Naive thymus-derived CD4-positive, alpha-beta T cell (primary cell): ENCODE results near the gene TSHR. TPM values are rescaled to one million over a fixed set of nuclear protein-coding genes. Genes with fewer than 3 reads are reported as not detected.

Experiments
- ATAC-seq: fragments of 150-1000 bp; cut with Tn5 transposase; 2 replicates; pipeline ENCODE4 v1.10.0; 2021; ENCODE audit warnings: mild to moderate bottlenecking, moderate library complexity
- CTCF ChIA-PET: fragments of 350-600 bp; sonication (Branson Sonifier 250); formaldehyde crosslinking; loops from one replicate; lab custom pipeline; 2021; ENCODE audit warnings: antibody characterized with exemption; lab: Charles Lee
- POLR2A ChIA-PET: fragments of 350-600 bp; sonication (Branson Sonifier 250); formaldehyde crosslinking; loops from one replicate; lab custom pipeline; 2021; ENCODE audit warnings: antibody characterized with exemption, inconsistent platforms; lab: Charles Lee
- DNase-seq, 9 donors: peaks; one replicate each; pipeline versions ENCODE4 v3.0.0 to v3.0.0-alpha.2; 2020 to 2022; ENCODE audit warnings: mixed read lengths in 1 of 9
- H3K27ac ChIP-seq: one replicate; pipeline ENCODE4 v1.7.0; 2013; ENCODE audit warnings: mild to moderate bottlenecking, low read depth, low read length, moderate library complexity
- H3K27me3 ChIP-seq, 2 donors: one replicate each; pipeline ENCODE4 v1.7.0; 2013; ENCODE audit warnings: low read length in 2 of 2, mild to moderate bottlenecking in 2 of 2, moderate library complexity in 2 of 2; ENCODE audit not compliant: control insufficient read depth in 2 of 2, insufficient read depth in 2 of 2
- H3K36me3 ChIP-seq, 3 experiments: 1 replicate in 2 of 3; 2 replicates in 1 of 3; pipeline ENCODE4 v1.7.0; 2013; ENCODE audit warnings: low read length in 3 of 3, mild to moderate bottlenecking in 3 of 3, moderate library complexity in 1 of 3; ENCODE audit not compliant: insufficient read depth in 3 of 3, control insufficient read depth in 2 of 3
- H3K4me1 ChIP-seq, 2 donors: one replicate each; pipeline ENCODE4 v1.7.0; 2013; ENCODE audit warnings: low read length in 2 of 2, mild to moderate bottlenecking in 2 of 2, moderate library complexity in 1 of 2; ENCODE audit not compliant: control insufficient read depth in 2 of 2, insufficient read depth in 2 of 2
- H3K4me3 ChIP-seq: 2 replicates; pipeline ENCODE4 v1.7.0; 2013; ENCODE audit warnings: mild to moderate bottlenecking, low read length
- H3K9me3 ChIP-seq, 3 experiments: 1 replicate in 2 of 3; 2 replicates in 1 of 3; pipeline ENCODE4 v1.7.0; 2013; ENCODE audit warnings: low read length in 3 of 3; ENCODE audit not compliant: control insufficient read depth in 2 of 3
- H3K27ac Mint-ChIP-seq, 9 donors: one replicate each; pipeline ENCODE4 v1.8.0; 2020 to 2022; ENCODE audit warnings: mixed read lengths in 9 of 9, mild to moderate bottlenecking in 8 of 9, moderate library complexity in 5 of 9, inconsistent platforms in 2 of 9
- H3K27me3 Mint-ChIP-seq, 5 donors: one replicate each; pipeline ENCODE4 v1.8.0; 2021 to 2022; ENCODE audit warnings: mixed read lengths in 5 of 5, mild to moderate bottlenecking in 1 of 5
- H3K36me3 Mint-ChIP-seq, 5 donors: one replicate each; pipeline ENCODE4 v1.8.0; 2020 to 2022; ENCODE audit warnings: mixed read lengths in 5 of 5, mild to moderate bottlenecking in 3 of 5, inconsistent platforms in 1 of 5
- H3K4me1 Mint-ChIP-seq, 7 donors: one replicate each; pipeline ENCODE4 v1.8.0; 2020 to 2022; ENCODE audit warnings: mixed read lengths in 7 of 7, mild to moderate bottlenecking in 3 of 7, inconsistent platforms in 1 of 7
- H3K4me3 Mint-ChIP-seq, 10 donors: one replicate each; pipeline ENCODE4 v1.8.0; 2020 to 2022; ENCODE audit warnings: mild to moderate bottlenecking in 10 of 10, mixed read lengths in 10 of 10, moderate library complexity in 6 of 10, inconsistent platforms in 2 of 10
- H3K9me3 Mint-ChIP-seq, 11 donors: one replicate each; pipeline ENCODE4 v1.8.0; 2020 to 2022; ENCODE audit warnings: mixed read lengths in 11 of 11, mild to moderate bottlenecking in 4 of 11, inconsistent platforms in 1 of 11, moderate library complexity in 1 of 11
- intact Hi-C, 2 donors: fragments of 100-400 bp; cut with micrococcal nuclease; formaldehyde crosslinking; loops; one replicate each; pipeline ENCODE4 v1.15.1; 2023
- polyA plus RNA-seq, 2 donors: library from polyadenylated mRNA; unstranded; fragments of 300-500 nt; fragmentation: Illumina TruSeq; gene quantifications; one replicate each; pipeline ENCODE4 v1.2.3, GENCODE V29; 2021
- total RNA-seq, 6 experiments: library from RNA in 5 of 6; stranded (reverse) in 5 of 6; gene quantifications; 1 replicate in 5 of 6; 2 replicates in 1 of 6; pipeline ENCODE4 v1.2.3 and lab custom pipeline; 2021 to 2026

Gene TSHR
- total and polyA plus RNA-seq, 7 experiments from 2014 or later: 0.48 to 2.2 (median 0.78) TPM; not detected in 4

DNA sequence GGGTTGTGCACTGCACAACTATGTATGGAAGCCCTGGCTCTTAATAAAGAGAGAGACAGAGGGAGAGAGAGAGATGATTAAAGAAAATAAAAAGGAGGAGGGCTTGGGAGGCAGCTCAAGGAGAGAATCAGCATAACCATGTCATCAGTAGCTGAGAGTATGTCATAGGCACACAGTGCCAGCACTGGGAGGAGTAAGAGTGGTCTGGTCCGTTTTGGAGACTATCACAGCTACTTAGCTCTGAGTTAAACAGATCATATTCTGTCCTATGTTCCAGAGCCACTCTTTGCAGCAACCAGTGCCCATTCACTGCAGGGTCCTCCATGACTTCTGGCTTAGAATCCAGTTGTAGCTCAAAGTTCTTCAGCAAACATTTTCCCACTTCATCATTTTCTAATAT lies 206.3 kb downstream of the TSHR start:
- H3K27me3 Mint-ChIP-seq: no peaks in the 10 kb centered on the region
- H3K9me3 Mint-ChIP-seq: no peaks in the 10 kb centered on the region
- peaks cover 0 to 5% (median 0%) of the 10 kb centered on the region in 5 donors for H3K36me3 Mint-ChIP-seq
- DNase-seq: no peak
- CTCF ChIA-PET: interaction anchor here (0.9 kb wide), 2 partner anchors 8 to 9 kb away, joined by 3 read pairs; no protein-coding TSS in a partner anchor
- Histone ChIP-seq H3K9me3 (no peaks in the 10 kb centered on the region), H3K27ac (no peak overlapping the region), H3K27me3 (no peaks in the 10 kb centered on the region), H3K36me3 (no peaks in the 10 kb centered on the region), H3K4me1 (no peaks in the 10 kb centered on the region), H3K4me3 (no peak overlapping the region)
- no peak for ATAC-seq
- H3K4me3 Mint-ChIP-seq: no peak overlapping the region
- intact Hi-C loops: no loop called here
- H3K4me1 Mint-ChIP-seq: peaks cover 0 to 11% (median 0%) of the 10 kb centered on the region in 7 donors
- POLR2A ChIA-PET: no interaction called here
- no peak overlapping the region for H3K27ac Mint-ChIP-seq

- no peak overlapping the region for H3K27ac ChIP-seq
- intact Hi-C loops: no loop called here
- H3K4me3 ChIP-seq: no peak overlapping the region
- CTCF ChIA-PET: interaction anchor here (0.6 to 1.1 kb wide), 2 partner anchors 12 to 167 kb away, joined by 3 read pairs; no protein-coding TSS in a partner anchor
- peak; percentile 63 for ATAC-seq
- H3K27me3 ChIP-seq: no peaks in the 10 kb centered on the region
- POLR2A ChIA-PET: interaction anchor here (1.2 kb wide), 1 partner anchor 58 kb away, joined by 3 read pairs; the partner anchor contains the start of gene GTF2A1
- Mint-ChIP-seq H3K36me3 (peaks cover 0 to 4% (median 0%) of the 10 kb centered on the region in 5 donors), H3K4me3 (no peak overlapping the region), H3K27me3 (no peaks in the 10 kb centered on the region), H3K27ac (no peak overlapping the region), H3K4me1 (peaks cover 0 to 11% (median 0%) of the 10 kb centered on the region in 7 donors), H3K9me3 (no peaks in the 10 kb centered on the region)
- no peaks in the 10 kb centered on the region for H3K4me1 ChIP-seq
- H3K9me3 ChIP-seq: no peaks in the 10 kb centered on the region
- no peaks in the 10 kb centered on the region for H3K36me3 ChIP-seq
- no peak for DNase-seq
Measured at GRCh38 chr14:81162941-81163340, 207.5 kb downstream of the TSHR start.

DNA sequence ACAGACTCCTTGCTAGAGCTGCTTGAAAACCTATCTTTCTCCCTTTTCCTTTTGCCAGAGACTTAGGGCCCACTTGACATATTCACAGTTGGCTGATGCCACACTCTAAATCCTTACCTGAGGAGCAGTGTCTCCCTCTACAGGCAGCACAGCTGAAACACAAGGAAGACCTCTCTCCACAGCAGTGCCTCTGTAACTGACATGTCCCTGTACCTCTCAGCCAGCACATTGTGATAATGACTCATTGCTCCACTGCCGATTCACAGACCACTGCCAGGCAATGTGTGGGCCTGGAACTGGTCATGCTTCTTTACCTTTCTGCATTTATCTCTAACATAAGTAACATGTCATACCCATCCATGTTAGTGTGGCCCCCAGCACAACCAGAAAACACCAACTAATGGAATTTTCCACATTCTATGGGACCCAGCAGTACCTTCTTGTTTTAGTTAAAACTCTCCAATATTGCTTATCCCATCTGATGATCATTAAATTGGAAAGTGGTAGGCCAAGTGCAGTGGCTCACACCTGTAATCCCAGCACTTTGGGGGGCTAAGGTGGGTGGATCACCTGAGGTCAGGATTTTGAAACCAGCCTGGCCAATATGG lies 208.8 kb downstream of the TSHR start:
- Mint-ChIP-seq H3K9me3 (no peaks in the 10 kb centered on the region), H3K27me3 (no peaks in the 10 kb centered on the region), H3K4me1 (peaks cover under 1 to 24% (median 11%) of the 10 kb centered on the region in 7 donors), H3K36me3 (peaks cover 0 to 4% (median 0%) of the 10 kb centered on the region in 5 donors), H3K27ac (no peak overlapping the region), H3K4me3 (no peak overlapping the region)
- Histone ChIP-seq H3K9me3 (no peaks in the 10 kb centered on the region), H3K4me3 (no peak overlapping the region), H3K27me3 (no peaks in the 10 kb centered on the region), H3K27ac (no peak overlapping the region), H3K36me3 (no peaks in the 10 kb centered on the region), H3K4me1 (peaks cover under 1 to 2% of the 10 kb centered on the region in 2 donors)
- DNase-seq: peak in 5 of 9 donors; percentile 6 to 56 (median 10)
- intact Hi-C loops: loop anchor here in 1 of 2 donors (1.0 kb wide), 2 partner anchors 168 to 209 kb away; partner anchors contain the start of gene TSHR
- ATAC-seq: peak; percentile 79
- ChIA-PET CTCF (interaction anchor here (1.1 kb wide), 1 partner anchor 13 kb away, joined by 3 read pairs; no protein-coding TSS in a partner anchor), POLR2A (interaction anchor here (1.2 kb wide), 1 partner anchor 57 kb away, joined by 3 read pairs; the partner anchor contains the start of gene GTF2A1)

DNA sequence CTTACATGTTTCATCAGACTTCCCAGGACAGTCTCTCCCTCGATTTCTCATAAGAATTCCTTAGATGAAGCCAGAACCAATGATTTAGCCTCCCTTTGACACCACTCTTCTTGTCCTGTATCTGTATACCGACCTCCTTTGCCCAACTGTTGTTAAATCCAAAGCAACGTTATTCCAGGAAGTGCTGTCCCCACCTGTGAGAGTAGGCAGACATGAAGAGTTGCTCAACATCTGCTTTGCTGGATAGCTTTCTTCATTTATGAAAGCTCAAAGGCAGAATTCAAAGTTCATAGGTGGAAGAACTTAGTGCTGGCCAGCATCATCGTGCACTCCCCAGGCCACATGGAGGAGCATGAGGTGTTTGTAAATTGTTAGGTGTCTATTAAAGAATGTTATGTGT lies 209.8 kb downstream of the TSHR start:
- H3K4me3 Mint-ChIP-seq: no peak overlapping the region
- H3K4me1 ChIP-seq: peaks cover 5 to 11% of the 10 kb centered on the region in 2 donors
- no peaks in the 10 kb centered on the region for H3K27me3 ChIP-seq
- H3K9me3 ChIP-seq: no peaks in the 10 kb centered on the region
- ChIA-PET CTCF (interaction anchor here (0.9 kb wide), 1 partner anchor 169 kb away, joined by 4 read pairs; no protein-coding TSS in a partner anchor), POLR2A (no interaction called here)
- H3K36me3 Mint-ChIP-seq: no peaks in the 10 kb centered on the region
- intact Hi-C loops: no loop called here
- H3K4me1 Mint-ChIP-seq: peaks cover 6 to 33% (median 18%) of the 10 kb centered on the region in 7 donors
- DNase-seq (no peak), ATAC-seq (no peak)
- no peak overlapping the region for H3K27ac ChIP-seq
- H3K4me3 ChIP-seq: no peak overlapping the region
- H3K27me3 Mint-ChIP-seq: no peaks in the 10 kb centered on the region
- no peak overlapping the region for H3K27ac Mint-ChIP-seq
- no peaks in the 10 kb centered on the region for H3K36me3 ChIP-seq
- H3K9me3 Mint-ChIP-seq: no peaks in the 10 kb centered on the region

- H3K9me3 Mint-ChIP-seq: no peaks in the 10 kb centered on the region
- H3K4me3 Mint-ChIP-seq: no peak overlapping the region
- no peaks in the 10 kb centered on the region for H3K27me3 Mint-ChIP-seq
- CTCF ChIA-PET: interaction anchor here (0.7 kb wide), 1 partner anchor 187 kb away, joined by 3 read pairs; no protein-coding TSS in a partner anchor
- Histone ChIP-seq H3K9me3 (no peaks in the 10 kb centered on the region), H3K27ac (no peak overlapping the region), H3K36me3 (no peaks in the 10 kb centered on the region), H3K4me1 (peaks cover 8 to 16% of the 10 kb centered on the region in 2 donors), H3K27me3 (no peaks in the 10 kb centered on the region), H3K4me3 (no peak overlapping the region)
- ATAC-seq (no peak), DNase-seq (no peak)
- H3K27ac Mint-ChIP-seq: no peak overlapping the region
- no peaks in the 10 kb centered on the region for H3K36me3 Mint-ChIP-seq
- peaks cover 11 to 42% (median 24%) of the 10 kb centered on the region in 7 donors for H3K4me1 Mint-ChIP-seq
- intact Hi-C loops: no loop called here
- POLR2A ChIA-PET: interaction anchor here (1.6 kb wide), 1 partner anchor 53 kb away, joined by 3 read pairs; no protein-coding TSS in a partner anchor
Measured at GRCh38 chr14:81166121-81166520, 210.7 kb downstream of the TSHR start.

- Histone ChIP-seq H3K27ac (peak overlapping the region; percentile 54), H3K36me3 (no peaks in the 10 kb centered on the region), H3K27me3 (no peaks in the 10 kb centered on the region), H3K4me3 (peak overlapping the region; percentile 79), H3K4me1 (peaks cover 8 to 17% of the 10 kb centered on the region in 2 donors), H3K9me3 (no peaks in the 10 kb centered on the region)
- DNase-seq (no peak), ATAC-seq (no peak)
- no peaks in the 10 kb centered on the region for H3K9me3 Mint-ChIP-seq
- peaks cover 0 to under 1% (median 0%) of the 10 kb centered on the region in 5 donors for H3K36me3 Mint-ChIP-seq
- H3K27ac Mint-ChIP-seq: peak overlapping the region; percentile 71 to 96 (median 92)
- CTCF ChIA-PET: interaction anchor here (0.7 to 3.8 kb wide), 5 partner anchors 9 to 180 kb away, joined by 3 to 31 read pairs (median 5); no protein-coding TSS in a partner anchor
- peaks cover 11 to 53% (median 24%) of the 10 kb centered on the region in 7 donors for H3K4me1 Mint-ChIP-seq
- intact Hi-C loops: no loop called here
- peak overlapping the region; percentile 87 to 98 (median 93) for H3K4me3 Mint-ChIP-seq
- H3K27me3 Mint-ChIP-seq: no peaks in the 10 kb centered on the region
- POLR2A ChIA-PET: interaction anchor here (1.5 to 3.6 kb wide), 3 partner anchors 50 to 295 kb away, joined by 5 to 31 read pairs (median 28); partner anchors contain the start of gene GTF2A1
Measured at GRCh38 chr14:81169267-81169666, 213.8 kb downstream of the TSHR start.
